ENCODE data around the gene DNM3. TPM values are rescaled to one million over a fixed set of nuclear protein-coding genes. Genes with fewer than 3 reads are reported as not detected.

The DNM3 gene
- total and polyA plus RNA-seq, 2 donors (not counting 1 experiment from before 2014, with no cell fraction given), result 1.0 to 1.3 TPM

DNA sequence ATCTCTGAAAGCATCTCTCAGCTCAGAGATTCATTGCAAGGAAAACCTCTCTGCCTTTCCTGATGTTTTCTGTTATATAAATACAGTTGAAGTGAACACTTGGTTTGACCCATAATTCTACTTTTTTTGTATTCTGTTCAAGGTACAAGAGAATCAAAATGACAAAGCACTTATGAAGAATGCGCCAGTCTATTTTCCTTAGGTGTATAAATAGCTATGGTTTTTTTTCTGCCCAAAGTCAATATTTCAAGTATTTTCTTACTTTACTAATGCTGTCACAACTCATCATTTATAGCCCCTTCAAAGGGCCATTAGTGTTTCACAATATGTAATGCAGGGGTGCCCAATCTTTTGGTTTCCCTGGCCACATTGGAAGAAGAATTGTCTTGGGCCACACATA is 436.7 kb downstream of the DNM3 start:
- Histone ChIP-seq H3K4me2 (replicated peaks; ENCODE audit: low read depth, low read length, poor library complexity, severe bottlenecking) (no peak overlapping the region), H3K4me3 (ENCODE audit: control extremely low read depth in 1 of 5, extremely low read depth in 1 of 5, insufficient read depth in 1 of 5, low read depth in 2 of 5, low read length in 4 of 5) (no peak overlapping the region), H3K4me1 (ENCODE audit: control insufficient read depth in 2 of 2, insufficient read depth in 2 of 2, low read length in 2 of 2) (no peaks in the 10 kb centered on the region), H3K79me2 (ENCODE audit: control insufficient read depth, insufficient read depth, low read length) (no peaks in the 10 kb centered on the region), H2AFZ (ENCODE audit: insufficient read depth, low read depth, low read length, poor library complexity, severe bottlenecking) (no peak overlapping the region), H3K27ac (ENCODE audit: low read length in 2 of 2) (no peak overlapping the region), H3K36me3 (replicated peaks in 1 of 2; ENCODE audit: control extremely low read depth in 1 of 2, control insufficient read depth in 1 of 2, extremely low read depth in 1 of 2, insufficient read depth in 2 of 2, low read length in 1 of 2) (no peaks in the 10 kb centered on the region), H3K9ac (ENCODE audit: low read length) (no peak overlapping the region), H3K9me3 (ENCODE audit: control extremely low read depth in 1 of 3, control insufficient read depth in 2 of 3, insufficient read depth in 1 of 3, low read length in 2 of 3) (no peaks in the 10 kb centered on the region), H3K27me3 (replicated peaks in 1 of 4; ENCODE audit: control extremely low read depth in 1 of 4, control insufficient read depth in 3 of 4, insufficient read depth in 4 of 4, low read length in 3 of 4) (no peaks in the 10 kb centered on the region), H4K20me1 (ENCODE audit: control insufficient read depth, insufficient read depth, low read length, poor library complexity, severe bottlenecking) (no peaks in the 10 kb centered on the region)
- DNase-seq (no peak), ATAC-seq (ENCODE audit: low read depth) (no peak)
- CTCF ChIA-PET, result no interaction called here
- Mint-ChIP-seq H3K4me3 (no peak overlapping the region), H3K27me3 (no peaks in the 10 kb centered on the region), H3K9me3 (ENCODE audit: insufficient read depth) (no peaks in the 10 kb centered on the region), H3K4me1 (peaks cover 8% of the 10 kb centered on the region), H3K27ac (no peak overlapping the region)
- intact Hi-C loops (cut with micrococcal nuclease), result no loop called here
- no CpG with 5 or more reads among the region's 1 CpG for WGBS (ENCODE audit: insufficient coverage)
- TF ChIP-seq CTCF (IDR thresholded peaks at IDR 0.05) (no peak), EZH2 (IDR thresholded peaks at IDR 0.05; ENCODE audit: borderline replicate concordance, insufficient read depth, low read depth, low read length, poor library complexity, severe bottlenecking) (no peak)
- POLR2A ChIA-PET, result no interaction called here

- H3K36me3 ChIP-seq (replicated peaks in 1 of 2; ENCODE audit: control extremely low read depth in 1 of 2, control insufficient read depth in 1 of 2, extremely low read depth in 1 of 2, insufficient read depth in 2 of 2, low read length in 1 of 2), result no peaks in the 10 kb centered on the region
- H3K27me3 ChIP-seq (replicated peaks in 1 of 4; ENCODE audit: control extremely low read depth in 1 of 4, control insufficient read depth in 3 of 4, insufficient read depth in 4 of 4, low read length in 3 of 4), result no peaks in the 10 kb centered on the region
- H3K4me3 ChIP-seq (ENCODE audit: control extremely low read depth in 1 of 5, extremely low read depth in 1 of 5, insufficient read depth in 1 of 5, low read depth in 2 of 5, low read length in 4 of 5), result no peak overlapping the region
- no peak overlapping the region for H3K4me3 Mint-ChIP-seq
- no peak for ATAC-seq (ENCODE audit: low read depth)
- H3K4me2 ChIP-seq (replicated peaks; ENCODE audit: low read depth, low read length, poor library complexity, severe bottlenecking), result no peak overlapping the region
- no peak overlapping the region for H3K9ac ChIP-seq (ENCODE audit: low read length)
- H3K27me3 Mint-ChIP-seq, result no peaks in the 10 kb centered on the region
- CTCF ChIA-PET, result no interaction called here
- no peak overlapping the region for H3K27ac Mint-ChIP-seq
- intact Hi-C loops (cut with micrococcal nuclease), result no loop called here
- no peak for TF ChIP-seq CTCF (IDR thresholded peaks at IDR 0.05)
- no peak for TF ChIP-seq EZH2 (IDR thresholded peaks at IDR 0.05; ENCODE audit: borderline replicate concordance, insufficient read depth, low read depth, low read length, poor library complexity, severe bottlenecking)
- no peak for DNase-seq
- H3K9me3 Mint-ChIP-seq (ENCODE audit: insufficient read depth), result no peaks in the 10 kb centered on the region
- POLR2A ChIA-PET, result no interaction called here
- 100% methylated on average over 1 of the region's 1 CpG for WGBS (ENCODE audit: insufficient coverage)
- no peaks in the 10 kb centered on the region for H4K20me1 ChIP-seq (ENCODE audit: control insufficient read depth, insufficient read depth, low read length, poor library complexity, severe bottlenecking)
- peaks cover 8% of the 10 kb centered on the region for H3K4me1 Mint-ChIP-seq
- no peaks in the 10 kb centered on the region for H3K79me2 ChIP-seq (ENCODE audit: control insufficient read depth, insufficient read depth, low read length)
- no peaks in the 10 kb centered on the region for H3K4me1 ChIP-seq (ENCODE audit: control insufficient read depth in 2 of 2, insufficient read depth in 2 of 2, low read length in 2 of 2)
- no peak overlapping the region for H3K27ac ChIP-seq (ENCODE audit: low read length in 2 of 2)
- no peaks in the 10 kb centered on the region for H3K9me3 ChIP-seq (ENCODE audit: control extremely low read depth in 1 of 3, control insufficient read depth in 2 of 3, insufficient read depth in 1 of 3, low read length in 2 of 3)
- no peak overlapping the region for H2AFZ ChIP-seq (ENCODE audit: insufficient read depth, low read depth, low read length, poor library complexity, severe bottlenecking)
These were observed 437.2 kb downstream of the DNM3 start for GRCh38 chr1:172278478-172278877.
